ENCODE data around the gene ZRANB1.
"Not testable (repeated sequence)": the region's sequence is repeated elsewhere in the genome, so short reads cannot be mapped to it uniquely, and the experiment has no call there.

ZRANB1 gene

DNA sequence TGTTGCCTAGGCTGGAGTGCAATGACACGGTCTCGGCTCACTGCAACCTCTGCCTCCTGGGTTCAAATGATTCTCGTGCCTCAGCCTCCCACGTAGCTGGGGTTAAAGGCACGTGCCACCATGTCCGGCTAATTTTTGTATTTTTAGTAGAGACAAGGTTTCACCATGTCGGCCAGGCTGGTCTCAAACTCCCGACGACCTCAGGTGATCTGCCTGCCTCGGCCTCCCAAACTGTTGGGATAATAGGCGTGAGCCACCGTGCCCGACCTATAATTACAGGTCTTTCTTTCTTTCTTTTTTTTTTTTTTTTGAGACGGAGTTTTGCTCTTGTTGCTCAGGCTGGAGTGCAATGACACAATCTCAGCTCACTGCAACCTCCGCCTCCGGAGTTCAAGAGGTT is 27.5 kb upstream of the ZRANB1 start:
- peaks cover 18% of the 10 kb centered on the region for H3K27me3 Mint-ChIP-seq (ENCODE audit: low read depth)
- H3K27ac Mint-ChIP-seq; H3K4me3 Mint-ChIP-seq; DNase-seq (ENCODE audit: low spot score); H3K36me3 Mint-ChIP-seq (ENCODE audit: low read depth); H3K9me3 Mint-ChIP-seq: not testable (repeated sequence)
- H3K4me1 Mint-ChIP-seq (ENCODE audit: low read depth), result peaks cover 29% of the 10 kb centered on the region

DNA sequence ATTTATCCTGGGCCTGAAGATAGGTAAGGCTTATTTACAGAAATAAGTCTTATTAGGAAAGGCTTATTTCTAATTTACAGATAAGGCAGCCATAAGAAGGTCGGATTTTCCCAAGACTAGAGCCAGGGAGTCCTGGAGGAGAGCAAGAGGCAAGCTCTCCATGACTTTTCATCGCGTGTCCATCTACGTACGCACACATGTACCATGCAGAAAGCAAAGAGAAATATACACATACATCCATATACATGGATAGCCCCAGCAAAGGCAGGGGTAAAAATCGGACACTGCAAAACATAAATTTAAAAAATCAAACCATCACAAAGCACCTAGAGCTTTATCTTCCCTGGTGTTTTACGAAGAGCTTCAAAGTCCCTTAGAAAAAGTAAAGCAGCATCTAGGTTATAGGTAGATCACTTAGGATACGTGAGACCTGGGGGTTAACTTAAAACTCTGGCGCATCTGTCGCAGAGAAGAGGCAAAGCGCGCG is 25.8 kb upstream of the ZRANB1 start:
- Mint-ChIP-seq H3K27me3 (ENCODE audit: low read depth) (peaks cover 14% of the 10 kb centered on the region), H3K36me3 (ENCODE audit: low read depth) (peaks cover 3% of the 10 kb centered on the region), H3K9me3 (no peaks in the 10 kb centered on the region), H3K27ac (peak overlapping the region; percentile 96), H3K4me1 (ENCODE audit: low read depth) (peaks cover 33% of the 10 kb centered on the region), H3K4me3 (peak overlapping the region; percentile 93)
- no peak for DNase-seq (ENCODE audit: low spot score)

DNA sequence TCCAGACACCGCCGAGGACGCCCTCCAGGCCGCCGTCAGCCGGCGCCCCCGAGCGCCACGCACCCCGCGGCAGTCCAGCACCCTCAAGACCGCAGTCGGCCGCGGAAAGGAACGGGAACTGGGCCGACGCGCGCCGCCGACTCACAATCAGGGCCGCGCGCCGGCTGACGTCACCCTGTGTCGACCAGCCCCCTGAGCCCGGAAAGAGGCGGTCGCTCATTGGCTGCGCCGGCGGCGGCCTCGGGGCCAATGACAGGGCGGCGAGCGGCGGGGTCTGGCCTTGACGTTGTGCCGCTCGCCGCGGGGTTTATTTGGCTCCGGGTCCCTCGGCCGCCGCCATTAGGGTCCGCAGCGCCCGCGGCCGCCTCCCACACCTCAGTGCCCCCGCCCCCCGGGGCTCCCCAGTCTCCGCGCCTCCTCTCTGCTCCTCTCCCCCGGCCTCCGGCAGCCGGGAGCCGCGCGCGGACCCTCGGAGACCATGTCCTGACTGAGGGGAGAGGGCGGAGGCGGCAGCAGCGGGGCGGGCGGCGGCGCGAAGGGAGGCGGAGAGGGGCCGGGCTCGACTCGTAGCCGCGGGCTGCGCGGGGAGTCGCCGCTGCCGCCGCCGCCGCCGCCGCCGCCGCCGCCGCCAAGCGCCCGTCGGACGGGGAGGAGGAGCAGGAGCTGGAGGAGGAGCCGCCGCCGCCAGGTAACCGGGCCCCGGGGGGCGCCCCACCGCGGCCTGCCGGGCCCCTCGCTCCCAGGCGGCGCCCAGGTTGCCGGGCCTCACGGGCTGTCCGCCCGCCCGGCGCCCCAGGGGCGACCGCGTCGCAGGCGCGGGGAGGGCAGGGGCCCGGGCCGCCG is 25.1 kb upstream of the ZRANB1 start:
- peaks cover 27% of the 10 kb centered on the region for H3K4me1 Mint-ChIP-seq (ENCODE audit: low read depth)
- peaks cover 7% of the 10 kb centered on the region for H3K27me3 Mint-ChIP-seq (ENCODE audit: low read depth)
- peaks cover 3% of the 10 kb centered on the region for H3K36me3 Mint-ChIP-seq (ENCODE audit: low read depth)
- peak; percentile 95 for DNase-seq (ENCODE audit: low spot score)
- H3K9me3 Mint-ChIP-seq, result no peaks in the 10 kb centered on the region
- H3K27ac Mint-ChIP-seq, result peak overlapping the region; percentile 96
- peak overlapping the region; percentile 93 for H3K4me3 Mint-ChIP-seq

DNA sequence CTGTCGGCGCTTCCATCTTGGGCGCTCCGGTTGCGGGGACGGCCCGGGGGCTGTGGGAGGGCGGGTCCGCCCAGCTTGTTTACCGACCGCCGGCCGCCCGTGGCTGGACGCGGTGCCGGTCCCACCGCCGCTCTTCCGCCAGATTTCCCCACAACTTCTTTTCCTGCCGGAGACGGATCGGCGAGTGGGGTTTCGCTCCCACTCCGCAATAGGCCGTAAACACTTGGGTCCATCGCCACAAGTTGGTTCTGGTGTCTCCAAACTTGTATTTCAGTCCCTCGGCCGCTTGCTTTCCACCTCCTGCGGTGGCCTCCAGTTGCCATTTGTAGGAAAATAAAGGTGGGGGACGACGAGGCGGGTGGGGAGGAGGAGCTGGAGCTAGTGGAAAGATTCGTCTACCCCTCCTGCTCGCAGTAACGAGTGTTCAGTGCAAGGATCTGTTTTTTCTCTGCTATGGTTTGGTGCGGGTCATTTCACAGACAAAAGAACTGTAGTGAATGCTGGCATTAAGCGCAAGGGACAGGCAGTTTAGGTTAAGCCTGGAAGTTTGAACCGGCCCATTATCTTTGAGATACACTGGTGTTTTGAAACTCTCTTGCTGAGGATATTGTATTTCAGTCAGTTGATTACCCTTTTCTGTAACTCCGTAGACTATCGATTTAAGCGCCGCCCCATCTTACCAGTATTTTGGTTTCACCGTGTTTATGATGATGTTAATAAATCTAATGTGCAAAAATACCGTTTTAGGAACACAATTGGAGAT is 24.3 kb upstream of the ZRANB1 start:
- Mint-ChIP-seq H3K27ac (peak overlapping the region; percentile 98), H3K4me1 (ENCODE audit: low read depth) (peaks cover 24% of the 10 kb centered on the region), H3K4me3 (peak overlapping the region; percentile 92), H3K27me3 (ENCODE audit: low read depth) (peaks cover 1% of the 10 kb centered on the region), H3K36me3 (ENCODE audit: low read depth) (peaks cover 3% of the 10 kb centered on the region), H3K9me3 (no peaks in the 10 kb centered on the region)
- DNase-seq (ENCODE audit: low spot score), result peak; percentile 23

DNA sequence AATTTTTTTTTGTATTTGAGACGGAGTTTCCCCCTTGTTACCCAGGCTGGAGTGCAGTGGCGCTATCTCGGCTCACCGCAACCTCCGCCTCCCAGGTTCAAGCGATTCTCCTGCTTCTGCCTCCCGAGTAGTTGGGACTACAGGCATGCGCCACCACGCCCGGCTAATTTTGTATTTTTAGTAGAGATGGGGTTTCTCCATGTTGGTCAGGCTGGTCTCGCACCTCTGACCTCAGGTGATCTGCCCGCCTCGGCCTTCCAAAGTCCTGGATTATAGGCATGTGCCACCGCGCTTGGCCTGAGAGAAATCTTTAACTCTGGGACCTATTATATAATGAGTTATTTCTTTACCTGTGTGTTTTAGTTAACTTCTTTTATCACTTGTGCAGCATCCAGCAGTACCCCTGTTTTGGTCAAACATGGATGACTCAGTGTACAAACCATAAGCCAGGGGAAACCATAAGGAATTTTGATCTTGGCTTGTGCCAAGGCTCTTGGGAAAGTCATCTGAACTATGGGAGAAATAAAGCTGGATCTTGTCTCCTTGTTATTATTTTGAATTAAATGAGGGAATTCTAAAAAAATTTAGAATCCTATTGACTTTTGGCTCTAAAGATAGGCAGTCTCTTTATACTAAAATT is 23.6 kb upstream of the ZRANB1 start:
- Mint-ChIP-seq H3K9me3 (no peaks in the 10 kb centered on the region), H3K27me3 (ENCODE audit: low read depth) (no peaks in the 10 kb centered on the region), H3K36me3 (ENCODE audit: low read depth) (peaks cover 3% of the 10 kb centered on the region), H3K4me1 (ENCODE audit: low read depth) (peaks cover 24% of the 10 kb centered on the region), H3K27ac (peak overlapping the region; percentile 98), H3K4me3 (peak overlapping the region; percentile 92)
- no peak for DNase-seq (ENCODE audit: low spot score)

DNA sequence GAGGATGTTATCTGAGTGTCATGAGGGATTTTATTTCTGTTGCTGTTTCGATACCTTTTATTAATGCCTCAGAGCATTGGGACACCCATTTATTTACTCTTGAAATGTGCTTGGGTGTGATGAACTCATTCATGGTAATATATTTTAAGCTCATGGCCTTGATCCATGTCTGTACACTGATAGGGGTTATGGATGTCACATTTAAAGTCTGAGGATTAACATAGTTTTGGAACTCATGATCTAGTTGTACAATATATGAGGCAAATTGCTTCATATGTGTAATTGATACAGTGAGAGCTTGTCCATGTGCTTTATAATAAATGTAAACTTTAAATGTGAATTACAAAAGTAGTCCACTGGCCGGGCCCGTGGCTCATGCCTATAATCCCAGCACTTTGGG is 23.0 kb upstream of the ZRANB1 start:
- H3K36me3 Mint-ChIP-seq (ENCODE audit: low read depth), result peaks cover 3% of the 10 kb centered on the region
- DNase-seq (ENCODE audit: low spot score), result no peak
- H3K9me3 Mint-ChIP-seq, result no peaks in the 10 kb centered on the region
- no peaks in the 10 kb centered on the region for H3K27me3 Mint-ChIP-seq (ENCODE audit: low read depth)
- H3K27ac Mint-ChIP-seq, result peak overlapping the region; percentile 68
- peak overlapping the region; percentile 92 for H3K4me3 Mint-ChIP-seq
- H3K4me1 Mint-ChIP-seq (ENCODE audit: low read depth), result peaks cover 24% of the 10 kb centered on the region

DNA sequence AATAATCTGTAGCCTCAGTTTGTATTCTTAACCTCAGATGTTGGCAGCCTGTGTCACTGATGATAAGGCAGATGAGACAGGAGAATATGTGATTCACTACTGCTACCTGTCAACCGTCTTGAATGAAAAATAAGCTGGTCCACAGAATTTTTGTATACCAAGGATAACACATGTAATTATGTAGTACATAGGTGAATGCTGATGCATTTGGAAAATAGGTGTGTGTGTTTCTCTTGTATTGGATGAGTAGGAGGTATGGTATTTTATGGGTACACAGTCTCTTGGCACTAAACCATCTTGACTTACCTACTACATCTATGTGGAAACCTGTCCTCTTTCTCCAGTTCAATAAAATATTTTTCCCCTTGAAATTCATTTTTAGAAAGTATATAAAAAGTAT is 20.7 kb upstream of the ZRANB1 start:
- no peak for DNase-seq (ENCODE audit: low spot score)
- Mint-ChIP-seq H3K36me3 (ENCODE audit: low read depth) (peaks cover 3% of the 10 kb centered on the region), H3K27ac (no peak overlapping the region), H3K27me3 (ENCODE audit: low read depth) (no peaks in the 10 kb centered on the region), H3K4me3 (no peak overlapping the region), H3K9me3 (no peaks in the 10 kb centered on the region), H3K4me1 (ENCODE audit: low read depth) (peaks cover 18% of the 10 kb centered on the region)

DNA sequence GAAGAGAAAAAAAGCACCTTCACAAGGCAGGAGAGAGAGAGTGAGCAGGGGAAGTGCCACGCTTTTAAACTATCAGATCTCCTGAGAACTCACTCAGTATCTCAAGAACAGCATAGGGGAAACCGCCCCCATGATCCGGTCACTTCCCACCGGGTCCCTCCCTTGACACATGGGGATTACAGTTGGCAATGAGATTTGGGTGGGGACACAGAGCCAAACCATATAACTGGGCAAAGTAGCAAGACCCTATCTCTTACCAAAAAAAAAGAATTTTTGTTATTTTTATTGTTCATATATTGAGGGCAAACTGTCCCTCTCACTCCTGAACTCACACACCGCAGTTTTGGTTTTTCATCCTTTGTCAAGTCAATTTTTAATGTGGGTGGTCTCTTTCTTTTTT is 18.2 kb upstream of the ZRANB1 start:
- Mint-ChIP-seq H3K4me1 (ENCODE audit: low read depth) (peaks cover 9% of the 10 kb centered on the region), H3K4me3 (no peak overlapping the region), H3K9me3 (no peaks in the 10 kb centered on the region), H3K36me3 (ENCODE audit: low read depth) (peaks cover 9% of the 10 kb centered on the region), H3K27me3 (ENCODE audit: low read depth) (no peaks in the 10 kb centered on the region), H3K27ac (no peak overlapping the region)
- no peak for DNase-seq (ENCODE audit: low spot score)

DNA sequence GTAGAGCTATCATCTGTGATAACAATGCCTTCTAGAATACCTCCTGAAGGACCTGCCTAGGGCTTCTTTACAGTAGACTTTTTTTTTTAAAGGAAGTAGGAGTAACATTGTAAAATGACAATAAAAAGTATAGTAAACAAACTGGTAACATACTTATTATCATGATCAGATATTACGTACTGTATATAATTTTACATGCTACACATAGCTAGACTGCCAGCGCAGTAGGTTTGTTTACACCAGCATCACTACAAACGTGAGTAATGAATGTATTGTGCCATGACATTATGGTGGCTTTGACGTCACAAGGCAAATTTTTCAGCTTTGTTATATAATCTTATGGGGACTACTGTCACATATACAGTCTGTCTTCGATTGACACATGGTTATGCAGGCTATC is 15.4 kb upstream of the ZRANB1 start:
- peaks cover 11% of the 10 kb centered on the region for H3K36me3 Mint-ChIP-seq (ENCODE audit: low read depth)

DNA sequence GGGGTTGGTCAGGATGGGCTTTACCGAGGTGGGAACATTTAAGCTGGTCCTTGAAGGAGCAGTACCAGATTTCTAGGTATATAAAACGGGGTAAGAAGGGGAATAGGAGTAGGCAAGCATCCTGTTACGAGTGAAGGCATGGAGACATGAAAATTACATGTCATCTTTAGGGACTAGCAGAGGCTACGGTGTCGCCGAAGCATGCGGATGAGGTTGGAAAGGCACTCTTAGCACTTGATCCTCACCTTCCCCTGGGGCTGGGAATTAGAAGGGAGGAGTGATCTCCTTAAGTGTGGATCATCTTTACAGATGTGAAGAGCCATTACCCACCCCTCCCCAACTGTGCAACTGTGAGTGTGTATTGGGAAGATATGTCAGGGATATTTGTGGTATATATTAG is 13.8 kb upstream of the ZRANB1 start:
- H3K9me3 Mint-ChIP-seq, result peaks cover 4% of the 10 kb centered on the region
- H3K27ac Mint-ChIP-seq, result no peak overlapping the region
- H3K4me3 Mint-ChIP-seq, result no peak overlapping the region
- H3K36me3 Mint-ChIP-seq (ENCODE audit: low read depth), result peaks cover 17% of the 10 kb centered on the region
- H3K27me3 Mint-ChIP-seq (ENCODE audit: low read depth), result no peaks in the 10 kb centered on the region
- peaks cover 4% of the 10 kb centered on the region for H3K4me1 Mint-ChIP-seq (ENCODE audit: low read depth)
- DNase-seq (ENCODE audit: low spot score), result no peak

More for the DNA sequence above, 15.4 kb upstream of the ZRANB1 start:
- no peaks in the 10 kb centered on the region for H3K27me3 Mint-ChIP-seq (ENCODE audit: low read depth)
- H3K4me3 Mint-ChIP-seq, result no peak overlapping the region
- H3K9me3 Mint-ChIP-seq, result no peaks in the 10 kb centered on the region
- H3K4me1 Mint-ChIP-seq (ENCODE audit: low read depth), result peaks cover 4% of the 10 kb centered on the region
- no peak overlapping the region for H3K27ac Mint-ChIP-seq
- no peak for DNase-seq (ENCODE audit: low spot score)

DNA sequence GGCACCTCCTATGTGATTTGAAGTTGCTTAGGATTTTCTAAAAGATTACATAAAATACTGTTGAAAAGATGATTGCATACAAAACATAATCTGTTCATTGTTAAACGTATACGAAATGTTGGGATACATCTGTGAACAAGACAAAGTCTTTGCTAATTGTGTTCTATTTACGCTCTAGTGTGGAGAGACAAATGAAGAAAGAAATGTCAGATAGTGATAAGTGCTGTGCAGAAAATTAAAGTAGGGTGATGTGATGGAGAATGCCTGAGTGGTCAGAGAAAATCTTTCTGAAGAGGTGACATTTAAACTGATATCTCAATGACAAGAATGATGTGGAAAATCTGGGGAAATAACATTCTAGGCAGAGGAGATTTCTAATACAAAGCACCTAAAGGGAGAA is 13.4 kb upstream of the ZRANB1 start:
- Mint-ChIP-seq H3K27me3 (ENCODE audit: low read depth) (no peaks in the 10 kb centered on the region), H3K4me1 (ENCODE audit: low read depth) (peaks cover 4% of the 10 kb centered on the region), H3K27ac (no peak overlapping the region), H3K36me3 (ENCODE audit: low read depth) (peaks cover 18% of the 10 kb centered on the region), H3K9me3 (peaks cover 4% of the 10 kb centered on the region), H3K4me3 (no peak overlapping the region)
- no peak for DNase-seq (ENCODE audit: low spot score)

DNA sequence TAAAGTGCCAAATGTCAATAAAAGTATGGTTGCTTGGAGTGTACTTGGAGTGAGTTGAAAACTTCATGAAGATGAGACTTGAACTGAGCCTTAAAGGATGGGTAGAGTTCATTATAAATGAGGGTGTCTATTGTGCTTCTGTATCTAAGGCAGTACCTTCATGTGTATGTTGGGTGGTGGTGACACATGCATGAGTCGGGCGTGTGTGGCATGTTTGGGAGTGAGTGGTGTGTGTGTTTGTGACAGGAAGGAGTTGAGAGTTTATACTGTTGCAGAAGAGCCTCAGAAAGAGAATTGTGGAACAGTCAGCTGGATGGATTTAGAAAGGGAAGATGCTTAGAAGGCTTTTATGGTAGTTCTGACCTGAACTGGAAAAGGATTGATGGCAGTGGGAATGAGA is 6.0 kb upstream of the ZRANB1 start:
- Mint-ChIP-seq H3K4me1 (ENCODE audit: low read depth) (peaks cover 9% of the 10 kb centered on the region), H3K27me3 (ENCODE audit: low read depth) (no peaks in the 10 kb centered on the region), H3K27ac (no peak overlapping the region), H3K4me3 (no peak overlapping the region), H3K9me3 (peaks cover 4% of the 10 kb centered on the region), H3K36me3 (ENCODE audit: low read depth) (peaks cover 8% of the 10 kb centered on the region)
- DNase-seq (ENCODE audit: low spot score), result no peak

DNA sequence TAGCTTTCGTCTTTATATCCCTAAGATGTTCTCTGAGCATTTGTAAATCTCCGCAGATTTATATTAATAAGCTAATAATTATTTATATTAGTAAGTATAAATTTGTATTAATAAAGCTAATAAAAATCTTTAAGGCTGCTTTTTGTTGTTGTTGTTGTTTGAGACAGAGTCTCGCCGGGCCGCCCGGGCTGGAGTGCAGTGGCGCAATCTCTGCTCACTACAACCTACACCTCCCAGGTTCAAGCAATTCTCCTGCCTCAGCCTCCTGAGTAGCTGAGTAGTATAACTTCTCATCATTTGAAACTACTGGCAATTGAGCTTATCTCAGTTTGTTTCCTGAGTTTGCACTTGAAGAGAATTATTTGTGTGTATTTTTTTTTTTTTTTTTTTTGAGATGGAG is 5.1 kb upstream of the ZRANB1 start:
- H3K9me3 Mint-ChIP-seq, result peaks cover 2% of the 10 kb centered on the region
- no peak overlapping the region for H3K4me3 Mint-ChIP-seq
- no peaks in the 10 kb centered on the region for H3K27me3 Mint-ChIP-seq (ENCODE audit: low read depth)
- no peak overlapping the region for H3K27ac Mint-ChIP-seq
- peaks cover 6% of the 10 kb centered on the region for H3K36me3 Mint-ChIP-seq (ENCODE audit: low read depth)
- H3K4me1 Mint-ChIP-seq (ENCODE audit: low read depth), result peaks cover 9% of the 10 kb centered on the region
- DNase-seq (ENCODE audit: low spot score), result no peak

DNA sequence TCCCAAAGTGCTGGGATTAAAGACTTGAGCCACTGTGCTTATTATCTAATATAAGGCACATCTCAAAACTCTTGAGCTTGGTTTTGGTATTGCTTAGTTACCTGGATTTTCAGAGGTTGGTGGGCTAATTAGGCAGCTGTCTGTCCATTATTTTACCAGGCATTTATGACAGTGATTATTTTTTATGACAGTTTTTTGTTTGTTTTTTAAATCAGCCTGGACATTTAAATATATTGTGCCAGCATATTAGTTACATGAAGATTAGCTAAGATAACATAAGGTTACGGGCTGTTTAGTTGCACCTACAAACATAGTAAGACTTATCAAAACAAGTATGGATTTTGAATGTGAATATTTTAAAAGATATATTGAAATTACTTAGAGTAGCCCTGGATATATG is 2.6 kb upstream of the ZRANB1 start:
- Mint-ChIP-seq H3K4me3 (no peak overlapping the region), H3K27ac (no peak overlapping the region), H3K36me3 (ENCODE audit: low read depth) (peaks cover 4% of the 10 kb centered on the region), H3K4me1 (ENCODE audit: low read depth) (peaks cover 13% of the 10 kb centered on the region), H3K9me3 (no peaks in the 10 kb centered on the region), H3K27me3 (ENCODE audit: low read depth) (no peaks in the 10 kb centered on the region)
- DNase-seq (ENCODE audit: low spot score), result no peak

All from T-helper 2 cell treated with Interferon-gamma antibody and Interleukin-4, amounts not matched to agents 5 μg/mL and 100 μg/mL, for 36 hours (primary cell).